HEK293T (cell line): Measurements from ENCODE around the gene MYO5C.

Experiments used
- CTCF ChIA-PET: fragments of 350-600 bp; formaldehyde crosslinking; extraction: SDS; loops from one replicate; lab custom pipeline; 2021; ENCODE audit warnings: antibody characterized with exemption, inconsistent platforms; lab: Yijun Ruan, JAX
- POLR2A ChIA-PET: fragments of 350-600 bp; formaldehyde crosslinking; extraction: SDS; loops from one replicate; lab custom pipeline; 2020; ENCODE audit warnings: antibody characterized with exemption, inconsistent platforms; lab: Yijun Ruan, JAX
- DNase-seq: peaks from one replicate; pipeline ENCODE4 v3.0.0; 2012; ENCODE audit warnings: mixed read lengths; ENCODE audit errors: extremely low spot score
- ARNT ChIP-seq: fragments of 450-650 bp; IDR thresholded peaks from 2 replicates; pipeline ENCODE4 v1.6.1; 2017; ENCODE audit warnings: mild to moderate bottlenecking
- BHLHE40 ChIP-seq: fragments of 450-650 bp; IDR thresholded peaks from 2 replicates; pipeline ENCODE4 v1.6.1; 2016; ENCODE audit warnings: mild to moderate bottlenecking, moderate library complexity, borderline replicate concordance
- CTBP1 ChIP-seq: fragments of 450-650 bp; IDR thresholded peaks from 2 replicates; pipeline ENCODE4 v1.6.1; 2016; ENCODE audit warnings: borderline replicate concordance
- ELF4 ChIP-seq: fragments of 450-650 bp; IDR thresholded peaks from 2 replicates; pipeline ENCODE4 v1.6.1; 2017; ENCODE audit warnings: antibody characterized with exemption
- FOXA1 ChIP-seq: fragments of 450-650 bp; IDR thresholded peaks from 2 replicates; pipeline ENCODE4 v1.6.1; 2016; ENCODE audit warnings: mild to moderate bottlenecking
- FOXK2 ChIP-seq: fragments of 450-650 bp; IDR thresholded peaks from 2 replicates; pipeline ENCODE4 v1.6.1; 2016; ENCODE audit warnings: mild to moderate bottlenecking
- FOXM1 ChIP-seq: fragments of 450-650 bp; IDR thresholded peaks from 2 replicates; pipeline ENCODE4 v1.6.1; 2017; ENCODE audit warnings: mild to moderate bottlenecking, borderline replicate concordance
- HDGF ChIP-seq: fragments of 450-650 bp; IDR thresholded peaks from 2 replicates; pipeline ENCODE4 v1.6.1; 2017; ENCODE audit warnings: antibody characterized with exemption, borderline replicate concordance
- L3MBTL2 ChIP-seq: fragments of 450-650 bp; conservative IDR thresholded peaks from 2 replicates; pipeline ENCODE4 v1.6.1; 2016; ENCODE audit warnings: mild to moderate bottlenecking
- LEF1 ChIP-seq: fragments of 450-650 bp; IDR thresholded peaks from 2 replicates; pipeline ENCODE4 v1.6.1; 2017; ENCODE audit warnings: mild to moderate bottlenecking, borderline replicate concordance
- NFRKB ChIP-seq: fragments of 450-650 bp; IDR thresholded peaks from 2 replicates; pipeline ENCODE4 v1.6.1; 2016; ENCODE audit warnings: mild to moderate bottlenecking, moderate library complexity
- SP1 ChIP-seq: fragments of 450-650 bp; IDR thresholded peaks from 2 replicates; pipeline ENCODE4 v1.6.1; 2017
- SUZ12 ChIP-seq: fragments of 450-650 bp; IDR thresholded peaks from 2 replicates; pipeline ENCODE4 v1.6.1; 2016; ENCODE audit warnings: mild to moderate bottlenecking
- TARDBP ChIP-seq: fragments of 450-650 bp; IDR thresholded peaks from 2 replicates; pipeline ENCODE4 v1.6.1; 2016
- ZNF384 ChIP-seq: fragments of 450-650 bp; IDR thresholded peaks from 2 replicates; pipeline ENCODE4 v1.6.1; 2016
- TF ChIP-seq, protein P1 (sequence below): fragments of 450-650 bp; IDR thresholded peaks from 2 replicates; pipeline ENCODE4 v1.6.1; 2016

The MYO5C gene

DNA sequence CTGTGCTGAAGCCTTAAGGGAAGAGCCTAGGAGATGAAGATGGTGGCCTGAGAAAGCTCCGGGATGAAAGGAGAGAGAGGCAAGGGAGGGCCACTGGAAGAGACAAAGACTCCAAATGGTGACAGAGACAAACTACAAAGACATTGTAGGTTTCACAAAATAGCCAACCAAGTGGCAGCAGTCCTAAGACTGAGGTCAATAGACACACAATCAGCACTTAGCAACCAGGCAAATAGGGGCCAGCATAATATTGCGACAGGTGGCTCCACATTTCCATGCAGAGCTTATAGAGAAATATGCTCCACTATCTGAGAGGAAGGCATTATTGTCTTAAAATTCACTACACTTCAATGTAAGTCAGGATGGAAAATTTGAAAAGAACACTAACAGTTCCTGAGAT lies 22.1 kb upstream of the MYO5C start:
- no peak for TF ChIP-seq HDGF
- TF ChIP-seq TARDBP = no peak
- no peak for TF ChIP-seq ZNF384
- no peak for TF ChIP-seq NFRKB
- no peak for TF ChIP-seq CTBP1
- TF ChIP-seq SUZ12 = no peak
- TF ChIP-seq BHLHE40 = no peak
- TF ChIP-seq FOXK2 = no peak
- no peak for TF ChIP-seq LEF1
- no peak for TF ChIP-seq FOXA1
- no peak for DNase-seq
- ChIA-PET CTCF (no interaction called here), POLR2A (no interaction called here)

DNA sequence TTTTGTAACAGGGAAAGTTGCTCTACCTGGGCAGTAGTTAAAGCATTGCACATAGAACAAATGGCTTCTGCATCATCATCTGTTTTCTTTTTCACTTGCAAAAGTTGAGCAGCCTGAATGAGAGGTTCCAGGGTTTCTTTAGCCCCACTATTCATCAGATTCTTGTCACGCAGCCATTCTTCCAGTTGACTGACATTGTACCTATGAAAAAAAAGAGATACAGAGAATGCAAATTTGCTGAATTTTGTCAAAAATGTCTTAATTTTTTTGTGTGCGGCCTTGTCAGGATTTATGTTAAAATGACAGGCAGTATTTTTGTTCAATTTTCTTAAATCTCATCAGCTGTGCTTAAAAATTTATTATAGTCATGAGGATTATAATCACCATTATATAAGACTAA lies 21.4 kb upstream of the MYO5C start:
- CTCF ChIA-PET = no interaction called here
- POLR2A ChIA-PET = no interaction called here
- no peak for TF ChIP-seq SUZ12
- TF ChIP-seq TARDBP = no peak
- no peak for DNase-seq

DNA sequence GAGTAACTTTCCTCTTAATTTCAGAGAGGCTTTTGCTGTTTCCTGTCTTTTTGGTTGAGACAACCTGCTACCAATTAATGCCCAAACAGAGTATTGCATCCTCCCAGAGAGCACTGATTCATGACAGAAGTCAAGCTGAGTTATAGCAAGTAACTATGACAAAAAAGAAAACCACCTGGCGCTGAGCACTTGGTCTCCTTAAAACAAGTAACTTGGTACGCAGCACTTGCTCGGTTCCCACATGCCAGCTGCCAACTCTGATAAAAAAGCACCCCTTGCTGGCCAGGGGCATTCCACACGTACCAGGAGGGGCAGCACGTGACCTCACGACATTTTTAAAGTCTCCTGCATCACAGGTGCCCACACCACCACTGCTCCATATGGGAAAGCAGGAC lies 13.5 kb upstream of the MYO5C start:
- ChIA-PET CTCF (no interaction called here), POLR2A (no interaction called here)
- no peak for TF ChIP-seq FOXA1
- TF ChIP-seq NFRKB = no peak
- TF ChIP-seq BHLHE40 = no peak
- no peak for TF ChIP-seq LEF1
- TF ChIP-seq CTBP1 = no peak
- TF ChIP-seq ARNT = no peak
- TF ChIP-seq, protein P1, sequence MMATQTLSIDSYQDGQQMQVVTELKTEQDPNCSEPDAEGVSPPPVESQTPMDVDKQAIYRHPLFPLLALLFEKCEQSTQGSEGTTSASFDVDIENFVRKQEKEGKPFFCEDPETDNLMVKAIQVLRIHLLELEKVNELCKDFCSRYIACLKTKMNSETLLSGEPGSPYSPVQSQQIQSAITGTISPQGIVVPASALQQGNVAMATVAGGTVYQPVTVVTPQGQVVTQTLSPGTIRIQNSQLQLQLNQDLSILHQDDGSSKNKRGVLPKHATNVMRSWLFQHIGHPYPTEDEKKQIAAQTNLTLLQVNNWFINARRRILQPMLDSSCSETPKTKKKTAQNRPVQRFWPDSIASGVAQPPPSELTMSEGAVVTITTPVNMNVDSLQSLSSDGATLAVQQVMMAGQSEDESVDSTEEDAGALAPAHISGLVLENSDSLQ = no peak
- TF ChIP-seq SP1 = no peak
- TF ChIP-seq HDGF = no peak
- DNase-seq = no peak

DNA sequence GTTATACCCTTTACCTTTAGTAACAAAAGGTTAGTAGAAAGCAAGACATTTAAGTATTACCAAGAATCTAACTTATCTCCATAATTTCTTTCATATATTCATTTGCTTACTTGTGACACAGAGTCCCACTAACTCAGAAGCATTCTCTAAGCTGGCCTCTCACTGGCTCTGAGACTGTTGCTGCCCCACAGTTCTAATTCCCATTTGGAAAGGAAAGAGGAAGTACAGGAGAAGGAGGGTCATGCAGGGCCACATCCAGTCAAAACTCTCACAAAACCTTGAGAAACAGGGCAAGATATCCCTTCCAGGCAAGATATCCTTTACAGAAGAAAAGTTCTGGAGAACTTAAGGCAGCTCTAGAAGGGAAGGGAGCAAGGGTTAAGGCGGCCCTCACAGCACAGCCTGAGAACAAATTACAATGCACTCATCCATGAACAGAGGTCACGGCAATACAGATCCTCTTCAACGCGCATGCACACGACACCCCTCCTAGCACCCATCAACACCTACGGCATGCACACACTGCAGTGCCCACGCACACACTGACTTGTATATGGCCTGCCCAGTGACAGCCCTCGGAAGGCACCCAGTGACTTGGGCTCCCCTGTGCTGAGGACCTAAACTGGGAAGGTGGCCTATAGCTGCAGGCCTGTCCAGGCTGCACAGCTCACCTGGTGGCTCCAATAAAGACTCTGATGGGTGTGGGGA lies 13.0 kb upstream of the MYO5C start:
- DNase-seq = no peak
- ChIA-PET POLR2A (no interaction called here), CTCF (no interaction called here)
- no peak for TF ChIP-seq LEF1
- no peak for TF ChIP-seq FOXA1
- TF ChIP-seq ELF4 = no peak
- no peak for TF ChIP-seq SP1
- TF ChIP-seq ARNT = no peak
- no peak for TF ChIP-seq ZNF384
- TF ChIP-seq, protein P1 = no peak
- no peak for TF ChIP-seq NFRKB
- TF ChIP-seq HDGF = no peak
- TF ChIP-seq L3MBTL2 = no peak
- no peak for TF ChIP-seq SUZ12
- TF ChIP-seq FOXK2 = no peak

DNA sequence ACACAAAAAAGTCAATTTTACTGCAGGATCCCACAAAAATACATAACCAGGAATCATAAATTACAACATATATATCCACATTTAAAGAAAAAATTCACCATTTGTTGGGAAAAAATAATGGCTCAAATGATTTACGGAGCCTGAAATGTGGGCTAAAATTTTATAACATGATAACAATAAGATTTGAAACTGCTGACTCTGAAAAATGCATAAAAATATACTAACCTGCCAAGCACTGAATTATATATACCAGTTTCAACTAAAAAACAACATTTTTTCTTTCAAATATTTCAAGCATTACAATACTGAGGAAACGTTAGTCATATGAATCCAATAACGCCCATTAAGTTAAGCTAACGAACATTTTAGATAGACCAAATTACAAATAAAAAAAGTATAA lies 12.2 kb upstream of the MYO5C start:
- ChIA-PET CTCF (no interaction called here), POLR2A (no interaction called here)
- no peak for TF ChIP-seq HDGF
- no peak for TF ChIP-seq ELF4
- no peak for TF ChIP-seq SP1
- no peak for TF ChIP-seq LEF1
- no peak for TF ChIP-seq CTBP1
- no peak for TF ChIP-seq TARDBP
- no peak for TF ChIP-seq NFRKB
- TF ChIP-seq L3MBTL2 = no peak
- no peak for TF ChIP-seq SUZ12
- TF ChIP-seq FOXM1 = no peak
- TF ChIP-seq FOXK2 = no peak
- TF ChIP-seq BHLHE40 = no peak
- TF ChIP-seq, protein P1 = no peak
- TF ChIP-seq ARNT = no peak
- no peak for TF ChIP-seq FOXA1
- no peak for TF ChIP-seq ZNF384
- DNase-seq = no peak

DNA sequence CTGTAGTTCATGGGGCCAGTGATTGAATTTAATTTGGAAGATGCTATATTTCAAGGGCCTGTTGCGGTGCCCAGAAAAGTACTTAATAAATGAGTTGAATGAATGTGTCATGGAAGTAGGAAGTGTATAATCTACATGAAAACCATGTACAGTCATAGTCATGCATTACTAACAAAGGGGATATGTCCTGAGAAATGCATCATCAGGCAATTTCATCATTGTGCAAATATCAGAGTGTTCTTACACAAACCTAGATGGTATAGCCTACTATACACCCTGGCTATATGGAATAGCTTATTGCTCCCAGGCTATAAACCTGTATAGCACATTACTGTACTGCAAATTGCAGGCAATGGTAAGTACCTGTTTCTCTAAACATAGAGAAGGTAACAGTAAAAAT lies 10.7 kb upstream of the MYO5C start:
- DNase-seq = no peak
- ChIA-PET POLR2A (no interaction called here), CTCF (no interaction called here)
- TF ChIP-seq FOXA1 = no peak
- TF ChIP-seq BHLHE40 = no peak
- TF ChIP-seq ARNT = no peak
- TF ChIP-seq ELF4 = no peak
- no peak for TF ChIP-seq NFRKB
- TF ChIP-seq, protein P1 = no peak
- TF ChIP-seq FOXM1 = no peak
- no peak for TF ChIP-seq ZNF384
- TF ChIP-seq TARDBP = no peak
- TF ChIP-seq CTBP1 = no peak
- TF ChIP-seq FOXK2 = no peak
- TF ChIP-seq SUZ12 = no peak
- no peak for TF ChIP-seq HDGF
- no peak for TF ChIP-seq L3MBTL2
